Jurkat, Clone E6-1 (cell line): ENCODE measurements around the gene DCT.

Experiments used
- DNase-seq: peaks from one replicate; pipeline ENCODE4 v3.0.0-alpha.2; 2011; ENCODE audit warnings: low read depth, low spot score
- H3K4me3 ChIP-seq: 2 replicates; pipeline ENCODE4 v1.5.1; 2011; ENCODE audit warnings: mild to moderate bottlenecking, low read length, control low read depth, moderate library complexity

DCT gene

DNA sequence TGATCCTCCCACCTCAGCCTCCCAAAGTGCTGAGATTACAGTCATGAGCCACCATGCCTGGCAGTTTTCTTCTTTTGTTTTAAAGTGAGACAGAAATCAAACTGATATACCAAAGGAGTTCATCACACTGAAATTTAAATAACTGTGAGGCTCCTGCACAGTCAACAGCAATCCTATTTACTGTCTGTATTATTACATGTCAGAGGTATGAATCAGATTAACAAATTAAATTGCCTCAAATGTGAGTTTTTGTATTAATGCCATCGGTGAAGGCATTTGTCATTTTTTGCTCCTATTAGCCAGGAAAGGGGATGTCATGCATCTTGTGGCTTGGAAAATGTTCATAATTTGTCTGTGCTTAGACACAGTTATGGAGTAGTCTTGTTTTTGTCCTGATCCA is 20.4 kb downstream of the DCT start:
- no peak overlapping the region for H3K4me3 ChIP-seq
- DNase-seq = no peak

DNA sequence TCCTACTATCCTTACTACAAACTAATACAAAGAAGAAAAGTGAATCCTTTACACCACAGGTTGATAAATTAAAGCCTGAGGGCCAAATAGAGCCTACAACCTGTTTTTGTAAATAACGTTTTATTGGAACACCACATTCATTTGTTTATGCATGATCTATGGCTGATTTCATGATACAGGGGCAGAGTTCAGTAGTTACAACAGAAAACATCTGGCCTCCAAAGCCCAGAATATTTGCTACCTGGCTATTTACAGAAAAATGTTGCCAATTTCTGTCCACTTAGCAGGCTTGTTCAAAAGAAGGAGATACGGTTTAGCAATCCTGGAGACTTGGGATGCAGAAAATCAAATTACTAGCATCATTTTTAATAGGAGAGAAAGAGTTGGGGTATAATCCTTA is 24.1 kb downstream of the DCT start:
- H3K4me3 ChIP-seq = no peak overlapping the region
- DNase-seq = no peak

DNA sequence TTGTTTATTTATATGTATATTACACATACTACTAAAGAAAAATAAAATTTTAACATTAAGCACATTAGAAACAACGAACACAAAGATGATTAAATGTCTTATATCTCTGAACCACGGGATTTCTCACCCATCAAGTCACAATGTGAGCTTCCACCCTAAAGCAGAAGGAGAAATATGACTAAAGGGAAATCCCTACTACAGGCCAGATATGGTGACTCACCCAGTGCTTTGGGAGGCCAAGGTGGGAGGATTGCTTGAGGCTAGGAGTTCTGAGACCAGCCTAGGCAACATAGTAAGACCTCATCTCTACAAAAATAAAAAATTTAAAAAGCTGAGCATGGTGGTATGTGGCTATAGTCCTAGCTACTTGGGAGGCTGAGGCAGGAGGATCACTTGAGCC is 24.6 kb downstream of the DCT start:
- no peak overlapping the region for H3K4me3 ChIP-seq
- DNase-seq = no peak

DNA sequence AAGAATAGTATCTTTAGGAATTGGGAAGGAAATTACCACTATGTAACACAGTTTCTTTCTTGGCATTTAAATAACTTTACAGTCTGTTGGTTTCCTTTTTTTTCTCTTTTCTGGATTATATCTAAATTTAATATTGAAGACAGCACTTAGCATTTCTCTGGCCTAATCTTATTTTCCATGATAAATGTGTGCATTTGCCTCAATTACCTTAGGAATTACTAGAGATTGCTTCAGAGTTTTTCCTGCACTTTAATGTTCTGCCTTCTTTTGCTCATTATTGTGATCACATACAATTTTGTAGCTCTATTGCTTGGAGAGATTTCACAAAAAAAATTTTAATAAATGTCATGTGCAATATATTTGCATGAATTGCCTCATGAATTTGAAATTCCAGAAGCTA is 25.1 kb downstream of the DCT start:
- no peak overlapping the region for H3K4me3 ChIP-seq
- no peak for DNase-seq

DNA sequence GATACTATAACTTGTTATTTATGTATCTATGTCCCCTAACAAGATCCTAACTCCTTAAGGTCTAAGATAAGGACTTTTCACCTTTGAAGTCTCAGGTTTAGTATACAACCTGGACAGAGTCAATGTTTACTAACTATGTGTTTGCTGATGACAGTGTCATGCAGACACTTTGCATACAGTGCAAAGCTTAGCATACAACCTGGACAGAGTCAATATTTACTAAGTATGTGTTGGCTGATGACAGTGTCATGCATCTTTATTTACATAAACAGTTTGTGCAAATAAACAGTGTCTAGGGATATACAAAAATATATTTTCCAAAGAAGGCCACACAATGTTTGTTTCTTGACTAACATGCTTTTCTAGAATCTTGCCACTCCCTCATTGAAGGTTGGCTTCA is 34.7 kb downstream of the DCT start:
- DNase-seq = no peak
- H3K4me3 ChIP-seq = no peak overlapping the region

DNA sequence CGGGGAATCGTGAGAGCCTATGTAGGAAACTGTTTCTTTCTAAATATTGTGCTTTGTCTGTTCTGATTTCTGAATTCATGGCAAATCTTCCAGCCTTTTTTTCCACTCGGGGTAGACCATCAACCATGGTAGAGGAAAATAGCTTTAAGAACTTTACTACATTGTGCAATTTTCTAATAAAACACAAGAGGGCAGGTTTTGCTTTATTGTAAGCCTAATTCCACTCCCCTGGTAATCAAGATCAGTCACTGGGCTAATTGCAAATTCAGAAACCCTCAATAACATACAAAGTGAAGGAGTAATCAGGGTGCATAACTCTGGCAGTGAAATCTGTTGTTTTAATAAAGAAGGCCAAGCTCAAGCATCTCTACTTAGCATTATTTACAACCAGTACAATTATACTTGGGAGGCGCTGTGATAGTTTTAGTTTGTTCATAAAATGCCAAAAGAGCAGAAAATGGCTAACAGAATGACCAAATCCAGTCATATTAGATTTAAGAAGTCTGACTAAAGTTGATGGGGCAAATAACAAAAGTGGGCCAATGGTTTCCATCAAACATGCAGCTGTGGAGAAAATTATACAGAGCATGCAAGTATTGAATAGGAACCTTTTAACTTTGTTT is 43.8 kb downstream of the DCT start:
- H3K4me3 ChIP-seq = no peak overlapping the region
- DNase-seq = peak; percentile 66

DNA sequence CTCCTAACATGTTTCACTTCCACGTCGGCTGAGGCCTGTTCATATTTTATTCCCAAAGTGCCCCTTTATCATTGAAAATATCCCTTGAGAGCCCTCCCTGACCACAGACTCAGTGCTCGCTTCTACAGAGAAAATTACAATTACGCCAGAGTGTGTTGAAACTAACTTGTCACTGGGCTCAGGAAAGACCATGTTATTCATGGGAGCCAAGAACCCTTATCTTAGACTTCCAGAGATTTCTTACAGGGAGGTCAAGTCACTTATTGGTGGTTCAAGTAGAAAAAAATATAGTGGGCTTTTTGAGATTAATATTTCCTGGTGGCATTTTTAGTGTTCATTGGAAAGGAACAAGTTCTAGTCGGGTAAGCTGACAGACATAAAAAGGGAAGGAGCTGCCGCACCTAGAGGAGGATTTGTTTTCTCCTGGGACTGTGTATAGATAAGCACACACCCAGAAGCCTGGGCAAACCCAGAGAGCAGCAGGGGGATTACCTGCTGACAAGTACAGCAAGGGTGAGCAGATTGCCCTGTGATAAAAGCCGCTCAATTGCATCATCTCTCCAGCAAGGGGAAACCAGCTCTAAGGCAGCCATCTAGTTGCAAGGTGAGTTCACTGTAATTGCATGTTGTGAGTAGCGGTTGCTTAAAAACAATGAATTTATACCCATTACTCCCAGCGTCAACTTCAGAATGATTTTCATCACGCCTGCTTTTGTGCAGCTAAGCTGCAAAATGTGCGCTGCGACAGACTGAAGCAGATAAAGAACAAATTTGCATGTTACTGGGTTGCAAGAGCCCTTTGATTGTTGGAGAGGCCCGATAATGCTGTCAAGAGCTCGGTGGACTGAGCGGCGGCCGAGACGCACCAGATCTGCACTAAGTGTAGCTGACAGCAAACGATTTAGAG is 46.2 kb downstream of the DCT start:
- H3K4me3 ChIP-seq = no peak overlapping the region
- no peak for DNase-seq

DNA sequence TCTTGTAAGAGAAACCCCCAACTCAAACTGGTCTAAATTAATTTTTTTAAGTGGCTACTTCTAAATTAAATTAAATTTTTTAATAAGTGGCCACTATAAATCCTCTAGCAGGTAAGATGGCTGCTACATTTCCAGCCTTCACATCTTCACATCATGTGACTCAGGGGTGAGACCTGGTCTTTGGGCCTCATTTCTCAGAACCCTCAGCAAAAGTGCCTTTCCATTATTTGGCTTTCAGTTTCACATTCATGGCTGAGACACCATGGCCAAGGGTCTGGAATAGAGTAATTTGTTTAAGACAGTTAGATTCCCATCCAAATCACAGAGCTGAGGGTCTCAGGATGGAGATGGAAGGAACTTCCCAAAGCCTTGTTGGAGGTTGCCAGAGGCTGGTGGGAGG is 47.5 kb downstream of the DCT start:
- H3K4me3 ChIP-seq = no peak overlapping the region
- DNase-seq = no peak

DNA sequence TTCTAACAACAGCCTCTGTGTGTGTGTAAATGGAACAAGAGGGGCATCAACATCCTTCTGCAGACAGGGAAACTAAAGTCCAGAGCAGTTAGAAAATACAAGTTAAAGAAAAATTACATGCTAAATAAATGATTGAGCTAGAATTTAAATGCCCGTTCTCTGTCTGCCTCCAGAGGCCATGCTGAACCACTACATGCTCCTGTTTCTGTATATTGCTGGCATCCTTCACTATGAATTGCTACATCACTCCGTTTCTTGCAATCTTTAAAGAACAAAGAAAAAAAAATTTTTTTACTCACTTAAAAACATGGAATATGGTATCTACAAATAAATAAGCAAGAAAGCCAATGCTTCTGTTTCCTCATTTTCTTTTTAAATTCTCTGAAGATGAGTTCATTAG is 47.9 kb downstream of the DCT start:
- no peak for DNase-seq
- no peak overlapping the region for H3K4me3 ChIP-seq

DNA sequence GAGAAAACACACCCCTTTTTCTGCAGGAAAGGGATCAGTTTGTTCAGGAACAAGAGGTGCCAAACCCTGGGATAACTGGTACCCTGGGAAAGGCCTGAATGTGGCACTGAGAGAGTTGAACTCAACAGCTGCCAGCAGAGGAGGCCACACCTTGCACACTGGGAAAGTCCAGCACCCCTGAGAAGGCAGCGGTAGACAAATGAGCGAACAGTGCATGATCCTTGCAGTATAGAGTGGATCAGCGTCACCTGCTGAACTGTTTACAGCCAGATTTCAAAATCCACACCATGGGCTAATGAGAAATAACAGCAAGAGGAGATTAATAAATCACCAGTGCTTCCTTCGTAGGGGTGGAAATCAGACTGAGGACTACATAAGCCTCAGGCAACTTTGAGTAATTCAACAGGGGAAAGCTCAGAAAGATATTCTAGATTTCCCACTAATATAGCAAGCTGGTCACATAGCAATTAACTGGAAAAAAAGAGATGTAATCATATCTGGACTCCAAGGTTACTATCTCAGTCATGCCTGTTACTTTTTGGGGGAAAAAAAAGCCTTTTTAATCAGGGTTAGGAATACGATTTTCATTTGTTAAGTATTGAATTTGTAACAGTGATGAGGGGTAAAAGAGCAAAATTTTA is 52.0 kb downstream of the DCT start:
- H3K4me3 ChIP-seq = no peak overlapping the region
- no peak for DNase-seq

DNA sequence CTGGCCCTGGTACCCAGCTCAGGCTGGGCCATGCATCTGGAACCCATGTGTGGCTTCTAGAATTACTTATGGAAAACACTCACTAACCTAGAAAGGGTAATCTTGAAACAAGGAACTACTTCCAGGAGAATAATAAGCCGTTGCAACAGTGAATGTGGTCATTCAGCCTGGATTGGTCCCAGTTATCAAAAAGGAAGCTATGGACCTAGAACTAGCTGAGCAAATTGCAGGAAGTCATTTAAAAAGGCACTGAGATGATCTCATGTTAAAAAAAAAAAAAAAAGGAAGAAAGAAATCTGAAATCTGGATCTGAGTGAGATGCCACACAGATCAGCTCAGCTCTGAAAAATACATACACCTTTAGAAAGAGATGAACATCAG is 59.6 kb downstream of the DCT start:
- no peak overlapping the region for H3K4me3 ChIP-seq
- DNase-seq = no peak

DNA sequence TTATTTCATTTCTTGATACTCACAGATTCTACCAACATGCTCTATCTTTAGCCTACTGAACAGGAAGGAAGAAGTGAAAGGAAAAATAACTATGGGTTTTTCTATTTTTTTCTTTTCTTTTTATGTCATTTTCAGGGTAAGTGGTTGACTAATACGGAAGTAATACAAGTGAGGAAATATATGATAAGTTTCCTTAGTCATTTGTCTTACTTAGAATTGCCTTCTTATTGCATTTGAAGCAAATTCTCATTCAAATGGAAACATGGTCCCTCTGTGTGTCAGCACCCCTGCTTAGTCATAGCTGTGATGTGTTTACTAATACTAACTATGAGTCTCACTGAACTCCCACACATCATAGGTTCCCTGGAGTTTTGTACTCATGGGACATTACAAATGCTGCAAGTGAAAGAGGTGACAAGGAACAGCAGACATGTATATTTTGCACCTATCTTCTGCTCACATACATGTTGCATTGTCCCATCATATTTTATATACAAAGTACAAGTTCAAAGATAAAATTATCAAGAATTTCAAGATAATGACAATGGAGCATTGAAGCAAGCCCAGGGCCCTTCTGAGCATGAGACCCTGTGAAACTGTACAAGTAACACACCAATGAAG is 60.1 kb downstream of the DCT start:
- no peak for DNase-seq
- no peak overlapping the region for H3K4me3 ChIP-seq

DNA sequence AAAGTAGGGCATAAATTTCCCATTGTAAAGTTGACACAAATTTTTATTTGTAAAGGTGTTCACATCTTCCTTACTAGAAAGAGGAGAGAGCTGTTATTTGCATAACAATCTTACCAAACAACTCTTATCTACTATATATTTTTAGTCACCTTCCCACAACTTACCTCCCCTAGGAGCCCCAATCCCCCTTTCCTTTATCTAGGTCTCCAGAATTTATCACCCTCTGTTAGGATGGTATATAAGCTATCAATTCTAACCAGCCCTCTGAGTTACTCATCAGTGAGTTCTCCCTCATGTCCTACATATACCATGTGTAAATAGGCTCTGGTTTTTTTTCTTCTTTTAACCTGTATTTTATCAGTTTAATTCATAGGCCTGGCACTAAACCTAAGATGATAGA is 62.2 kb downstream of the DCT start:
- H3K4me3 ChIP-seq = no peak overlapping the region
- DNase-seq = no peak

DNA sequence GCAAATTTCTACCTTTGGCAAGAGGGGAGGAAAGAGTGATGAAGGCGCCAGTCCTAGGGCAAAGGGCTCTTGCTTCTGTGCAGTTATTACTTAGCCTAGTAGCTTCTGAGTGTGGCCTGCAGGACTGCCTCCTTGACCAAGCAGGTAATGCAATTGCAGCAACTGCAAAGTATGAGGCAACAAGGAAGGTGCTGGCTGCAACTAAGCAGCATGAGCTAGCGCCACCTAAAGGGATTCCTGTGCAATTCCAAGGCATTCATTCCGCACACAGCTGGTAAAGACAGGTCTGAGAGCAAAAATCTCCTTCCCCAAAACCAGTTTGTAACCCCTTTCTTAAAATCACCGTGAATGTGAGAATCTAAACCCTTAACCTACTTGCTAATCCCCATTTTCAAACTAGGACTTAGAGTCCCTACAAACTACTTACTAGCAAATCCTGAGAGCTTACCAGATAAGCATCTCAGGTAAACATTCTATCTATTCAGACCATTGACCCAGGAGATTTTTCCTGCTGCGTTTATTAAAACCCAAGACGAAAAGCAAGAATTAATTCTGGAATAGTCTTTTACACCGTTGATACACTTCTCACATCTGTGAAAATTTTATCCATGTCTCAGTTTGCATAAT is 62.9 kb downstream of the DCT start:
- H3K4me3 ChIP-seq = no peak overlapping the region
- no peak for DNase-seq

DNA sequence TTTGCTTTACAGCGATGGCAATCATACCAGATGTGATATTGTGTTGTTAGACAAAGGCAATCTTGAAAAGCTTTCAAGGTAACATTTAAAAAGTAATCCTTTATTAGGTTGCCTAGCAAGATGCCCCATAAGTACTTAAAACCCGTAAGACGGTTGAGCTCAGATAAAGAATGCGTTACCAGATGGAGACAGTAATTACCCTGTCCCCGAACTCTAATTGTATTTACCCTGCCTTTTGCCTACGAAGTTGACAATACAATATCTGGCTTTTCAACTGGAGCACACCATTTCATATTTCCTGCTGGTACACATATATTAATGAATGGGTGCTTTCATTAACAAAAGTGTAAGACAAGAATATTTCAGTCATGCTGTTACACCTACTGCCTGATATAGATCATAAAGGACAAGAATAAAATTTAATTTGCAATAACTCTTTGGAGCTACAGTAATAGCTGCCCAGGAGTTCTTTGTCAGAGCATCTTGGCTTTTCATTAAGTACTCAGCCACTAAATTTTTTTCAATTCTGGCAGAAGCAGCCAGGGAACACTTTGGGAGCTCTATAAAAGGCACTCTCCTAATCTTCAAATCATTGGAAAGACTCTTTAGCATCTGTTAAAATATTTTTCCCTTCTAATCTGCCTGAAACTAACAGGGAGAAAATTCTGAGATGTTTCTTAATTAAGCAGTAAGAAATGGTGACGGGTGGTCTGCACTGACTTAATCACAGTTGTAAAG is 63.8 kb downstream of the DCT start:
- no peak overlapping the region for H3K4me3 ChIP-seq
- no peak for DNase-seq

DNA sequence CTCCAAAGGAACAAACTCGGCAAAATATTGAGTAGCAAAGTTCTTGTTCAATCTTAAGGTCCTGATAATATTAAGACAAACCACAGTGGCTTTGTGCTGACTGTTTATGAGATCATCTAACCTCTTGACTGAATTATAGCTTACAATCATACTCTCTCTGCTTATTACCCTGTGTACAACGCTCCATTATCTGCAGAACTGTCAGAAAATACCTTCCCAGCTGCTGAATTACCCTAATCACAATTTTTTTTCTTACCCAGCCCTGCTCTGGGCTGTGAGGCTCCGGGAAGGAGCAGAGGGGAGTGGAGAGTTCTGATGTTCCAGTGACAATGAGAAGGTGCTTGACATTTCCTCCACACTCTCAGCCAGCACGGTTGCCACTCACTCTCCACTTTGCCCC is 64.8 kb downstream of the DCT start:
- H3K4me3 ChIP-seq = no peak overlapping the region
- no peak for DNase-seq

DNA sequence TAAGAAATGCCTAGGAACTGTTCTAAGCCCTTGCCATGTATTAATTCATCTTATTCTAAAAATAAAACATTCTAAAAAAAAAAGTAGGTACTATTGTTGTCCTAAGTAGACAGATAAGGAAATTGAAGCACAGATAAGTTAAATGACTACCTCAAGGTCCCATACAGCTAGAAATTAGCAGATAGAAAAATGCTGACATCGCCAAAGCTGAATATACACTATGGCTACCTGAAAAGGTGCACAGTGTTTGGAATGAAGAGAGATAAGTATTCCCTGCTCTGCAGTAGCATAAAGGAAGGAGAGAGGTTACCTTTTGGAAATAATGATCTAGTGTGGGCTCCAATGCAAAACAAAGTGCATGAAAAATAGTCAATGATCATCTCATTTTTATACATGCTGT is 65.3 kb downstream of the DCT start:
- DNase-seq = no peak
- H3K4me3 ChIP-seq = no peak overlapping the region

DNA sequence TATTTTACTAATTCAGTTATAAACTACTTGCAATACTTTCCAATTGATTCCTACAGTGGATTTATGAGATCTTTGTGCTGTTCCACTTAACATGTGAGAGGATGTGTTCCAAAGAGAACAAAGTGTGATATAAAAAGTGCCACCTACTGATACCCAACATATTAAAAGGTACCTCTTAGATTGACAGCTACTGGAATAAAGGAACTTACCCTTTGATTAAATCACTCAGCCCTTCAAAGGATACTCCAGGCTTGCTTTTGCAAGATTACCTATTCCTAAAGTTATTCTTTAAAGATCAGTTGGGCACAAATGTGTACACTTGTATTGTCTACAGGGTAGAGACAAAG is 65.9 kb downstream of the DCT start:
- no peak overlapping the region for H3K4me3 ChIP-seq
- DNase-seq = no peak
